K562 treated with DMSO at 1 percent for 24 hours (cell line): ENCODE data around the gene PRAMEF15. TPM values are rescaled to one million over a fixed set of nuclear protein-coding genes. Genes with fewer than 3 reads are reported as not detected.

Source experiments
- total RNA-seq: library from RNA; unstranded; fragments of 300-600 nt; gene quantifications from 2 replicates; pipeline ENCODE4 v1.2.3, GENCODE V29; 2022; ENCODE audit warnings: low read depth; ENCODE audit not compliant: insufficient read depth

Gene PRAMEF15
- total RNA-seq: not detected in 2 replicates

DNA sequence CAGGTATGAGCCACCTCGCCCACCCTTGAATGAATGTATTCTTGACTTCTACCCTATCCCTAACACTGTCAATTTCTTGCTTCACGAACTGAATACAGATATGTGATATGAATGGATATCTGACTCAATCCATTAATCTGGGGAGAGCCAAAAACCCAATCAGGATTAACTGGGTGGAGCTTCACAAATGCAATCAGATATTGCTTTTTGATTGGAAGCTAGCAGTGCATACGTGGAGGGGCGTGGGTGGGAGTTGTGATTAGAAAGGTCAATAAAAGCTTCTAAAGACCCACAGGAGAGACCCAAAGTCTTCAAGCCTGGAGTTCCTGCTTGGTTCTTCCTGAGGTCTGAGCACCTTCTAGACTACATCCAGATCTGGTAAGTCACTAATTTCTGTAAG, at the start of gene PRAMEF15:
PRAMEF15 (plus strand) TSS at position 301 of the 400 bp plus-strand sequence. CDS start 2,827 bp downstream, outside the sequence.

DNA sequence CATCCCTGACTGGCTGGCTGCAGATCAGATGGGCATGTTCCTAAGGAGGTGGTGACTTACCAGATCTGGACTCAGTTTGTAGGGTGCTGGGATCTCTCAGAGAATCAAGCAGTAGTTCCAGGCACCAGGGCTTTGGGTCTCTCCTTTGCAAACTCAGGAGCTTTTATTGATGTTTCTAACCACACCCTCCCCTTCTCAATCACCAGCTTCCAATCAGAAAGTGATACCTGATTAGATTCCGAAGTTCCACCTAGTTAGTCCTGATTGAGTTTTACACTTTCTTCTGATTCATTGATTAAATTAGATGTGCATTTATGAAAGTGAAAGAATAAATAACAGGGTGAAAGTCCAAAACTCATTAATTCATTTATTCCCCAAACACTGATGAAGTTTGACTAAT, 30.3 kb upstream of the PRAMEF15 start, which contains the start of gene PRAMEF8:
PRAMEF8 (minus strand) TSS at position 101 of the 400 bp plus-strand sequence. CDS start 1,046 bp downstream, outside the sequence.

DNA sequence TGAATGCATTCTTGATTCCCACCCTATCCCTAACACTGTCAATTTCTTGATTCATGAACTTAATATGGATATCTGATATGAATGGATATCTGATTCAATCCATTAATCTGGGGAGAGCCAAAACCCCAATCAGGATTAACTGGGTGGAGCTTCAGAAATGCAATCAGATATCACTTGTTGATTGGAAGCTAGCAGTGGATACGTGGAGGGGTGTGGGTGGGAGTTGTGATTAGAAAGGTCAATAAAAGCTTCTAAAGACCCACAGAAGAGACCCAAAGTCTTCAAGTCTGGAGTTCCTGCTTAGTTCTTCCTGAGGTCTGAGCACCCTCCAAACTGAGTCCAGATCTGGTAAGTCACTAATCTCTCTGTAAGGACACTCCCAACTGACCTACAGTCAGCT, 12.1 kb upstream of the PRAMEF15 start, which contains the start of gene PRAMEF33:
PRAMEF33 (plus strand) TSS at position 301 of the 400 bp plus-strand sequence. CDS start 2,416 bp downstream, outside the sequence.

DNA sequence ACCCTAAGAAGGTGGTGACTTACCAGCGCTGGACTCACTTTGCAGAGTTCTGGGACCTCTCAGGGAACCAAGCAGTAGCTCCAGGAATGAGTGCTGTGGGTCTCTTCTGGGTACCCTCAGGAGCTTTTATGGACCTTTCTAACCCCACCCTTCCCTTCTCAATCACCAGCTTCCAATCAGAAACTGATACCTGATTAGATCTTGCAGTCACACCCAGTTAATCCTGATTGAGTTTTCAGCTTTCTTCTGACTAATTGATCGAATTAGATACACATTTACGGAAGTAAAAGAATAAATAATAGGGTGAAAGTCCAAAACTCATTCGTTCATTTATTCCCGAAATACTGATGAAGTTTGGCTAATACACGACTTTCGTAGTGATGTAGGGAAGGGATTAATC, 31.7 kb downstream of the PRAMEF15 start, which contains the start of gene PRAMEF14:
PRAMEF14 (minus strand) TSS at position 101 of the 400 bp plus-strand sequence. CDS start 1,820 bp downstream, outside the sequence.

Other genes with a start within 250 kb of the PRAMEF15 start
- not detected in 2 replicates for gene PRAMEF25, start 244.8 kb upstream of the PRAMEF15 start, total RNA-seq
- not detected in 2 replicates for gene HNRNPCL2, start 198.7 kb upstream of the PRAMEF15 start, total RNA-seq
- gene PRAMEF26, start 159.6 kb upstream of the PRAMEF15 start, total RNA-seq: not detected in 2 replicates
- not detected in 2 replicates for gene HNRNPCL4, start 149.9 kb upstream of the PRAMEF15 start, total RNA-seq
- not detected in 2 replicates for gene PRAMEF9, start 143.7 kb upstream of the PRAMEF15 start, total RNA-seq
- not detected in 2 replicates for gene PRAMEF13, start 114.2 kb upstream of the PRAMEF15 start, total RNA-seq
- gene PRAMEF18, start 89.4 kb upstream of the PRAMEF15 start, total RNA-seq: not detected in 2 replicates
- gene PRAMEF5, start 61.4 kb upstream of the PRAMEF15 start, total RNA-seq: not detected in 2 replicates
- 0.21 TPM in 1 of 2 replicates, not detected in the other for gene PRAMEF8, start 30.4 kb upstream of the PRAMEF15 start, total RNA-seq
- gene PRAMEF33, start 12.0 kb upstream of the PRAMEF15 start, total RNA-seq: not detected in 2 replicates
- gene PRAMEF14, start 31.6 kb downstream of the PRAMEF15 start, total RNA-seq: not detected in 2 replicates
- not detected in 2 replicates for gene PRAMEF19, start 56.4 kb downstream of the PRAMEF15 start, total RNA-seq
- gene PRAMEF17, start 74.1 kb downstream of the PRAMEF15 start, total RNA-seq: not detected in 2 replicates
- not detected in 2 replicates for gene PRAMEF20, start 94.9 kb downstream of the PRAMEF15 start, total RNA-seq
- gene LRRC38, start 198.4 kb downstream of the PRAMEF15 start, total RNA-seq: not detected in 2 replicates